MCF 10A (cell line): Measurements from ENCODE around the gene SYAP1. TPM values are rescaled to one million over a fixed set of nuclear protein-coding genes. Genes with fewer than 3 reads are reported as not detected.

Experiments
- BruUV-seq: library from RNA; stranded (reverse); fragments of 400-500 nt; replicated peaks from 2 replicates; lab custom pipeline; 2021; lab: Mats Ljungman, UMichigan
- CTCF ChIA-PET: fragments of 300-600 bp; sonication (Branson Sonifier 250); formaldehyde crosslinking; extraction: SDS; loops from one replicate; lab custom pipeline; 2021; ENCODE audit warnings: antibody characterized with exemption, inconsistent platforms; lab: Yijun Ruan, JAX
- POLR2A ChIA-PET: fragments of 300-600, 350-650 bp; sonication (Branson Sonifier 250); formaldehyde crosslinking; extraction: SDS; loops from one replicate; lab custom pipeline; 2020; ENCODE audit warnings: antibody characterized with exemption, inconsistent platforms; lab: Yijun Ruan, JAX
- DNase-seq: peaks from one replicate; pipeline ENCODE4 v3.0.0-alpha.2; 2018; ENCODE audit not compliant: unreplicated experiment
- H3K27ac Mint-ChIP-seq: one replicate; pipeline ENCODE4 v1.8.0; 2022; ENCODE audit warnings: mild to moderate bottlenecking, low read depth, mixed read lengths; ENCODE audit not compliant: unreplicated experiment
- H3K27me3 Mint-ChIP-seq: one replicate; pipeline ENCODE4 v1.8.0; 2022; ENCODE audit warnings: mixed read lengths; ENCODE audit not compliant: insufficient read depth, unreplicated experiment
- H3K36me3 Mint-ChIP-seq: one replicate; pipeline ENCODE4 v1.8.0; 2022; ENCODE audit warnings: mild to moderate bottlenecking, moderate library complexity, mixed read lengths; ENCODE audit not compliant: insufficient read depth, unreplicated experiment
- H3K4me1 Mint-ChIP-seq: one replicate; pipeline ENCODE4 v1.8.0; 2022; ENCODE audit warnings: mixed read lengths; ENCODE audit not compliant: insufficient read depth, unreplicated experiment
- H3K4me3 Mint-ChIP-seq: one replicate; pipeline ENCODE4 v1.8.0; 2022; ENCODE audit warnings: mild to moderate bottlenecking, moderate library complexity, mixed read lengths; ENCODE audit not compliant: unreplicated experiment
- H3K9me3 Mint-ChIP-seq: one replicate; pipeline ENCODE4 v1.8.0; 2022; ENCODE audit warnings: mixed read lengths; ENCODE audit not compliant: unreplicated experiment
- CTCF ChIP-seq: fragments of 200-600 bp; IDR thresholded peaks from one replicate; pipeline ENCODE4 v1.8.0; 2022; ENCODE audit warnings: antibody characterized with exemption, mild to moderate bottlenecking; ENCODE audit not compliant: unreplicated experiment
- intact Hi-C: fragments of 100-400 bp; cut with micrococcal nuclease; formaldehyde crosslinking; loops from 2 replicates; pipeline ENCODE4 v1.14.1; 2022
- total RNA-seq: library from RNA; stranded (reverse); gene quantifications from 2 replicates; pipeline ENCODE4 v1.2.3, GENCODE V29; 2022

SYAP1 gene
- total RNA-seq, 1 experiment from 2014 or later, result 37.0 TPM

- Mint-ChIP-seq H3K27me3 (no peaks in the 10 kb centered on the region), H3K36me3 (peaks cover 41% of the 10 kb centered on the region), H3K4me3 (no peak overlapping the region), H3K9me3 (no peaks in the 10 kb centered on the region), H3K27ac (no peak overlapping the region), H3K4me1 (no peaks in the 10 kb centered on the region)
- no TSS peak for BruUV-seq
- no peak for DNase-seq
- TF ChIP-seq CTCF, result no peak
- ChIA-PET CTCF (interaction anchor here (0.6 to 1.3 kb wide), 3 partner anchors 12 to 28 kb away, joined by 3 read pairs; no protein-coding TSS in a partner anchor), POLR2A (interaction anchor here (0.6 to 1.1 kb wide), 2 partner anchors 9 to 1345 kb away, joined by 3 to 6 read pairs; no protein-coding TSS in a partner anchor)
- intact Hi-C loops, result no loop called here
These were observed 78.4 kb downstream of the SYAP1 start for GRCh38 chrX:16797841-16798240.

- Mint-ChIP-seq H3K9me3 (no peaks in the 10 kb centered on the region), H3K36me3 (peaks cover 31% of the 10 kb centered on the region), H3K4me3 (no peak overlapping the region), H3K27ac (no peak overlapping the region), H3K4me1 (peaks cover 12% of the 10 kb centered on the region), H3K27me3 (no peaks in the 10 kb centered on the region)
- CTCF ChIA-PET, result interaction anchor here (0.7 to 1.3 kb wide), 2 partner anchors 17 to 23 kb away, joined by 4 to 5 read pairs; no protein-coding TSS in a partner anchor
- POLR2A ChIA-PET, result interaction anchor here (0.8 kb wide), 1 partner anchor 14 kb away, joined by 3 read pairs; no protein-coding TSS in a partner anchor
- DNase-seq, result no peak
- no TSS peak for BruUV-seq
- TF ChIP-seq CTCF, result no peak
- intact Hi-C loops, result no loop called here
These were observed 85.6 kb downstream of the SYAP1 start for GRCh38 chrX:16804923-16805464.

GRCh38 chrX:16807548-16807947, 88.1 kb downstream of the SYAP1 start:
- H3K27me3 Mint-ChIP-seq, result no peaks in the 10 kb centered on the region
- H3K9me3 Mint-ChIP-seq, result no peaks in the 10 kb centered on the region
- intact Hi-C loops, result no loop called here
- H3K4me3 Mint-ChIP-seq, result peak overlapping the region; percentile 69
- peak overlapping the region; percentile 49 for H3K27ac Mint-ChIP-seq
- peak; percentile 40 for DNase-seq
- ChIA-PET POLR2A (interaction anchor here (0.8 to 2.4 kb wide), 8 partner anchors 9 to 245 kb away, joined by 3 to 16 read pairs (median 5); partner anchors contain the start of genes SYAP1 and TXLNG), CTCF (interaction anchor here (0.6 to 3.3 kb wide), 10 partner anchors 9 to 239 kb away, joined by 3 to 18 read pairs (median 3); no protein-coding TSS in a partner anchor)
- no TSS peak for BruUV-seq
- peaks cover 42% of the 10 kb centered on the region for H3K36me3 Mint-ChIP-seq
- TF ChIP-seq CTCF, result peak; percentile 23
- peaks cover 12% of the 10 kb centered on the region for H3K4me1 Mint-ChIP-seq

- POLR2A ChIA-PET, result interaction anchor here (0.8 to 2.4 kb wide), 9 partner anchors 9 to 244 kb away, joined by 3 to 16 read pairs (median 4); partner anchors contain the start of genes SYAP1 and TXLNG
- Mint-ChIP-seq H3K27ac (peak overlapping the region; percentile 49), H3K9me3 (no peaks in the 10 kb centered on the region), H3K4me1 (peaks cover 12% of the 10 kb centered on the region), H3K27me3 (no peaks in the 10 kb centered on the region), H3K36me3 (peaks cover 43% of the 10 kb centered on the region), H3K4me3 (peak overlapping the region; percentile 69)
- intact Hi-C loops, result no loop called here
- no TSS peak for BruUV-seq
- peak; percentile 76 for DNase-seq
- no peak for TF ChIP-seq CTCF
- CTCF ChIA-PET, result interaction anchor here (0.6 to 3.3 kb wide), 8 partner anchors 11 to 112 kb away, joined by 3 to 18 read pairs (median 3); no protein-coding TSS in a partner anchor
These were observed 88.6 kb downstream of the SYAP1 start for GRCh38 chrX:16807976-16808542.
